Gastrocnemius medialis (tissue), 4 donors: ENCODE data around the gene MRTFA. TPM values are rescaled to one million over a fixed set of nuclear protein-coding genes. Genes with fewer than 3 reads are reported as not detected.
A peak's percentile ranks its signal among the peaks of the same experiment; 100 is the strongest.

Source experiments
- ATAC-seq, 2 donors: fragments of 150-250 bp; one replicate each; pipeline ENCODE4 v1.9.1; 2016
- DNase-seq, 2 donors: peaks; one replicate each; pipeline ENCODE4 v3.0.0-alpha.2; 2019
- H3K27ac ChIP-seq, 4 donors: fragments of 200-600 bp; sonication (generic); 1 replicate in 1 of 4; 2 replicates in 3 of 4; pipeline ENCODE4 v1.5.1; 2016 to 2018; ENCODE audit warnings: mild to moderate bottlenecking in 2 of 4, moderate library complexity in 1 of 4
- H3K27me3 ChIP-seq, 3 donors: fragments of 200-600 bp; sonication (generic) in 2 of 3; 1 replicate in 1 of 3; 2 replicates in 2 of 3; pipeline versions ENCODE4 v1.5.1 to v1.6.0; 2016 to 2019; ENCODE audit warnings: mild to moderate bottlenecking in 1 of 3, moderate library complexity in 1 of 3
- H3K36me3 ChIP-seq, 2 donors: fragments of 200-600 bp; sonication (generic) in 1 of 2; one replicate each; pipeline ENCODE4 v1.5.1; 2017 to 2018
- H3K4me1 ChIP-seq, 2 donors: fragments of 200-600 bp; sonication (generic) in 1 of 2; one replicate each; pipeline ENCODE4 v1.5.1; 2016 to 2017; ENCODE audit warnings: mild to moderate bottlenecking in 2 of 2
- H3K4me3 ChIP-seq, 4 donors: fragments of 200-600 bp; sonication (generic) in 3 of 4; 1 replicate in 1 of 4; 2 replicates in 3 of 4; pipeline ENCODE4 v1.5.1; 2016 to 2019; ENCODE audit warnings: mild to moderate bottlenecking in 2 of 4
- H3K9me3 ChIP-seq, 3 donors: fragments of 200-600 bp; sonication (generic) in 2 of 3; 1 replicate in 1 of 3; 2 replicates in 2 of 3; pipeline ENCODE4 v1.5.1; 2016 to 2019
- CTCF ChIP-seq, 5 experiments: fragments of 450-650 bp in 3 of 5; fragments of 200-600 bp in 2 of 5; sonication (generic) in 2 of 5; IDR thresholded peaks in 4 of 5; conservative IDR thresholded peaks in 1 of 5; 1 replicate in 4 of 5; 2 replicates in 1 of 5; pipeline ENCODE4 v1.5.1; 2016 to 2019; ENCODE audit warnings: antibody characterized with exemption in 5 of 5, mild to moderate bottlenecking in 3 of 5, moderate library complexity in 3 of 5
- POLR2A ChIP-seq, 2 donors: fragments of 450-650 bp; IDR thresholded peaks; one replicate each; pipeline ENCODE4 v1.6.1; 2017; ENCODE audit warnings: antibody characterized with exemption in 2 of 2, mild to moderate bottlenecking in 2 of 2, moderate library complexity in 2 of 2
- in situ Hi-C, 4 donors: fragments of 200-750 bp; cut with MboI; loops; one replicate each; pipeline versions ENCODE4 v1.15.0 to v1.8.0; 2017; ENCODE audit warnings: low sequenced_read_pairs in 4 of 4
- intact Hi-C: fragments of 100-400 bp; cut with DNase I; formaldehyde crosslinking; loops from one replicate; pipeline ENCODE4 v1.15.1; 2023; ENCODE audit warnings: low total_unique reads
- total RNA-seq, 4 donors: library from RNA; depleted of rRNA; stranded (reverse); fragments of >200 nt; gene quantifications; one replicate each; pipeline versions ENCODE4 v1.1.0 to v1.2.3, GENCODE V29; 2016

Gene MRTFA
- total RNA-seq, 4 donors from 2014 or later, result 13.7 to 31.3 (median 22.2) TPM

GRCh38 chr22:40423882-40424640 is 212.5 kb downstream of the MRTFA start:
- Histone ChIP-seq H3K27ac (peak overlapping the region; percentile 60 to 87 (median 70)), H3K4me3 (no peak overlapping the region), H3K36me3 (peaks cover 0 to 43% of the 10 kb centered on the region in 2 donors), H3K27me3 (no peaks in the 10 kb centered on the region), H3K9me3 (no peaks in the 10 kb centered on the region), H3K4me1 (peaks cover 33 to 34% of the 10 kb centered on the region in 2 donors)
- in situ Hi-C loops, result loop anchor here in 1 of 4 donors (25.0 kb wide), 1 partner anchor 112 kb away; no protein-coding TSS in a partner anchor
- DNase-seq (peak in 1 of 2 donors; percentile 68), ATAC-seq (peak; percentile 31 to 48)
- intact Hi-C loops, result no loop called here
- TF ChIP-seq POLR2A (IDR thresholded peaks at IDR 0.05) (no peak), CTCF (IDR thresholded peaks at IDR 0.05 in 4 of 5, conservative IDR thresholded peaks at IDR 0.05 in 1 of 5) (no peak)

- Histone ChIP-seq H3K4me1 (peaks cover 33 to 34% of the 10 kb centered on the region in 2 donors), H3K36me3 (peaks cover 0 to 43% of the 10 kb centered on the region in 2 donors), H3K9me3 (no peaks in the 10 kb centered on the region), H3K27me3 (no peaks in the 10 kb centered on the region), H3K27ac (peak overlapping the region in 3 of 4 donors; percentile 60 to 79 (median 60)), H3K4me3 (no peak overlapping the region)
- ATAC-seq (no peak), DNase-seq (no peak)
- TF ChIP-seq POLR2A (IDR thresholded peaks at IDR 0.05) (no peak), CTCF (IDR thresholded peaks at IDR 0.05 in 4 of 5, conservative IDR thresholded peaks at IDR 0.05 in 1 of 5) (no peak)
- in situ Hi-C loops (loop anchor here in 1 of 4 donors (25.0 kb wide), 1 partner anchor 111 kb away; no protein-coding TSS in a partner anchor), intact Hi-C loops (no loop called here)
These were observed 213.2 kb downstream of the MRTFA start for GRCh38 chr22:40423310-40423688.

GRCh38 chr22:40422558-40423309 is 213.8 kb downstream of the MRTFA start:
- Histone ChIP-seq H3K27me3 (no peaks in the 10 kb centered on the region), H3K36me3 (peaks cover 0 to 45% of the 10 kb centered on the region in 2 donors), H3K4me1 (peaks cover 33 to 34% of the 10 kb centered on the region in 2 donors), H3K4me3 (no peak overlapping the region), H3K27ac (peak overlapping the region in 1 of 4 donors; percentile 34), H3K9me3 (no peaks in the 10 kb centered on the region)
- TF ChIP-seq POLR2A (IDR thresholded peaks at IDR 0.05) (no peak), CTCF (IDR thresholded peaks at IDR 0.05 in 4 of 5, conservative IDR thresholded peaks at IDR 0.05 in 1 of 5) (no peak)
- DNase-seq (no peak), ATAC-seq (no peak)
- in situ Hi-C loops (loop anchor here in 1 of 4 donors (25.0 kb wide), 1 partner anchor 110 kb away; no protein-coding TSS in a partner anchor), intact Hi-C loops (no loop called here)

GRCh38 chr22:40421941-40422340 is 214.6 kb downstream of the MRTFA start:
- TF ChIP-seq CTCF (IDR thresholded peaks at IDR 0.05 in 4 of 5, conservative IDR thresholded peaks at IDR 0.05 in 1 of 5) (no peak), POLR2A (IDR thresholded peaks at IDR 0.05) (no peak)
- Histone ChIP-seq H3K27me3 (no peaks in the 10 kb centered on the region), H3K27ac (no peak overlapping the region), H3K4me3 (no peak overlapping the region), H3K4me1 (peaks cover 29 to 31% of the 10 kb centered on the region in 2 donors), H3K36me3 (peaks cover 0 to 53% of the 10 kb centered on the region in 2 donors), H3K9me3 (no peaks in the 10 kb centered on the region)
- intact Hi-C loops (no loop called here), in situ Hi-C loops (loop anchor here in 1 of 4 donors (25.0 kb wide), 1 partner anchor 110 kb away; no protein-coding TSS in a partner anchor)
- ATAC-seq (no peak), DNase-seq (no peak)
